Measurements from ENCODE around the gene ARHGEF4. TPM values are rescaled to one million over a fixed set of nuclear protein-coding genes. Genes with fewer than 3 reads are reported as not detected.

The ARHGEF4 gene
- total RNA-seq, 3 donors from 2014 or later, result 0.94 to 14.0 (median 1.5) TPM

DNA sequence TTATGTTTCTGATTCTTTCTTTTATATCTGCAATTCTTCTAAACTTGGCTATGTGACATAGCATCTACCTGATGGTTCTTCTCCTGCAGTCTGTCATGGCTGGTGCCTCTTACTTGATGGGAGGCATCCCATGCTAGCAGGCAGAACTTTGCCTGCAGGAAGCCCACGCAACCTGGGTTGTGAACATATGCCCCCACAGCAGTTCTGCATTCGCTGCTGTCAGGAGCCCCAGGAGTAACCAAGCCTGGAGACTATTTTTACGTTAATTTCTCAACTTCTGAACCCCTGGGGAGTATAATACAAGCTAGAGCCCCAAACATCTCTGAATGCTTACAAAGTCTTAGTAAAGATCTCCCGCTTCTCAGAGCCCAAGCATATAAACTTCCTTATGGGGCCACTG lies 244.5 kb downstream of the ARHGEF4 start:
- TF ChIP-seq, protein P1, sequence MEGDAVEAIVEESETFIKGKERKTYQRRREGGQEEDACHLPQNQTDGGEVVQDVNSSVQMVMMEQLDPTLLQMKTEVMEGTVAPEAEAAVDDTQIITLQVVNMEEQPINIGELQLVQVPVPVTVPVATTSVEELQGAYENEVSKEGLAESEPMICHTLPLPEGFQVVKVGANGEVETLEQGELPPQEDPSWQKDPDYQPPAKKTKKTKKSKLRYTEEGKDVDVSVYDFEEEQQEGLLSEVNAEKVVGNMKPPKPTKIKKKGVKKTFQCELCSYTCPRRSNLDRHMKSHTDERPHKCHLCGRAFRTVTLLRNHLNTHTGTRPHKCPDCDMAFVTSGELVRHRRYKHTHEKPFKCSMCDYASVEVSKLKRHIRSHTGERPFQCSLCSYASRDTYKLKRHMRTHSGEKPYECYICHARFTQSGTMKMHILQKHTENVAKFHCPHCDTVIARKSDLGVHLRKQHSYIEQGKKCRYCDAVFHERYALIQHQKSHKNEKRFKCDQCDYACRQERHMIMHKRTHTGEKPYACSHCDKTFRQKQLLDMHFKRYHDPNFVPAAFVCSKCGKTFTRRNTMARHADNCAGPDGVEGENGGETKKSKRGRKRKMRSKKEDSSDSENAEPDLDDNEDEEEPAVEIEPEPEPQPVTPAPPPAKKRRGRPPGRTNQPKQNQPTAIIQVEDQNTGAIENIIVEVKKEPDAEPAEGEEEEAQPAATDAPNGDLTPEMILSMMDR (IDR thresholded peaks at IDR 0.05), result no peak
- peaks cover 1% of the 10 kb centered on the region for H3K4me1 ChIP-seq (ENCODE audit: low read depth)
- no peak for ATAC-seq
- H3K36me3 ChIP-seq (ENCODE audit: low read depth), result peaks cover 8% of the 10 kb centered on the region
- intact Hi-C loops (cut with DNase I, micrococcal nuclease), result no loop called here
- H3K9me3 ChIP-seq, result no peaks in the 10 kb centered on the region
- DNase-seq, result no peak
- H3K4me3 ChIP-seq, result no peak overlapping the region

DNA sequence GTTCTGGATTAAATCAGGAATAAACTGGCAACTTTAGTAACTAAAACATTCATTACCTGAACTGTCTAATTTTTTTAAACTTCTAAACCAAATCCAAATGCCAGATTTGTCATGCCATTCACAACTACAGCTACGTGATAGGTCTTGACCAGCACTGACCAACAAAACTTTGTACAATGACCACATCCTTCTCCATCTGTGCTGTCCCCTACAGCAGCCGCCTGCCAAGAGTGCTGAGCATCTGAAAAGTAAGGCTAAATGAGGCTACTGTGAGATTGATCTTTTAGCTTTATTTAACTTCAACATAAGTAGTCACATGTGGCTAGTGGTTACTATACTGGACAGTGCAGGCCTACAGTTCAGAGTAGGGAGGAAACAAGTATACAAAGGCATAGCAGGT lies 248.9 kb downstream of the ARHGEF4 start:
- TF ChIP-seq, protein P1 (IDR thresholded peaks at IDR 0.05), result no peak
- no peaks in the 10 kb centered on the region for H3K9me3 ChIP-seq
- H3K36me3 ChIP-seq (ENCODE audit: low read depth), result peaks cover 15% of the 10 kb centered on the region
- H3K4me1 ChIP-seq (ENCODE audit: low read depth), result peaks cover 5% of the 10 kb centered on the region
- ATAC-seq, result no peak
- intact Hi-C loops (cut with DNase I, micrococcal nuclease), result no loop called here
- DNase-seq, result no peak
- no peak overlapping the region for H3K4me3 ChIP-seq

DNA sequence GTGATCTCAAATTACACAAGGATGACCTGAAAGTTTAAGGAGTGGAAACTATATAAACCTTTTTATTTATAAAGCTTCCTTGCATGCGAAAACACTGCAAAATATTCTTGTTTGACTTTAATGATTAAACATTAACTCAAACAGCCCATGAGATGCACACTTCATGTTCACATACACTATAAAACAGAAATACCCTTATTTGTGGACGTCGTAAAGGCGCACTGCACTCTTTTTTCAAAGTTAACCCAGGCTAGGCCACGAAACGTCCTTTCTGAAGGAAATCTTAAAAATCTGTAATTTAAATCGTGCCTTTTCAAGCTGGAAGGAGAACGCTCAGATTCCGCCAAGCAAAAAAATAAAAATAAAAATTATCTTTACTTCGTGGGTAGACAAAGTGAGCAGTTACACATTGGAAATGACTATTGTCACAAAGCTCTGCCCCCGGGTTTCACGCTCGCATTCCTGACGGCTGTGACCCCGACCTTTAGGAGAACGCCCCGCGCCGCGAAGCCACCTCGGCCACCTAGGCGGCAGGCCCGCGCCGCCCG lies 255.8 kb downstream of the ARHGEF4 start:
- ATAC-seq (peak; percentile 40), DNase-seq (peak in 1 of 3 donors; percentile 40)
- Histone ChIP-seq H3K9me3 (no peaks in the 10 kb centered on the region), H3K4me1 (ENCODE audit: low read depth) (peaks cover 17% of the 10 kb centered on the region), H3K4me3 (peak overlapping the region; percentile 61), H3K36me3 (ENCODE audit: low read depth) (peaks cover 10% of the 10 kb centered on the region)
- intact Hi-C loops (cut with DNase I, micrococcal nuclease), result no loop called here
- TF ChIP-seq, protein P1 (IDR thresholded peaks at IDR 0.05), result no peak

DNA sequence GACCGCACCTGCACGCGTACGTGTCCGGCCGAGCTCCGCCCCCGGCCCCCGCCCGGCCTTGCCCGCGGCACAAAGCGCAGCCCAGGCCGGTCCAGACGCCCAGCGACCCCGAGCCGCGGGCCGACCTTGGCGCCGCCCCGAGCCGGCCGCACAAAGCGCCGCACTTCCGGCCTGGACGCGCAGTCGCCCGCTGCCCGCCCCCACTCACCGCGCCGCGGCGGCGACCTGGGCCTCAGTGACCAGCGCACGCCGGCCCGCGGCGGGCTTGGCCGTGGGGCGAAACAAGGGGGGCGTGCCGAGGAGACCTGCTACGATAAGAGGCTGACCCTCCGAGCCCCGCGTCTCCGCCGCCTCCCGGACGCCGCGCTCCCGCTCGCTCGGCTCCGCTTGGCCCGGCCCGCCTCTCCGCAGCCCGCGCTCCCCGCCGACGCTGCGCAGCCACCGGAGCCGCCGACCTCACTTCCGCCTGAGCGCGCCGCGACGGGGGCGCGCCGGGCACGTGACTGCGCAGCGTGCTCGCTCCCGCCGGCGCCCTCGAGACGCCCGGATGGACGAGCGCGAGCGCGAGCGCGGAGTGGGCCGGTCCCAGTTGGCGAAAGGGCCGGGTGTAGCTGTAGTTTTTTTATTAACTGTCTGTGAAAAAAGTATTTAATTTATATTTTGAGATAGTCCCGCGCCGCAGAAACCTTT lies 256.4 kb downstream of the ARHGEF4 start, which contains the start of gene FAM168B:
FAM168B (minus strand) TSS at position 455 of the 690 bp plus-strand sequence. CDS start 10,814 bp downstream, outside the sequence.
- H3K36me3 ChIP-seq (ENCODE audit: low read depth), result peaks cover 7% of the 10 kb centered on the region
- H3K9me3 ChIP-seq, result no peaks in the 10 kb centered on the region
- H3K4me3 ChIP-seq, result peak within 1 kb of the TSS; percentile 61
- peak; percentile 91 to 95 (median 94) for DNase-seq
- peak; percentile 97 for ATAC-seq
- TF ChIP-seq, protein P1 (IDR thresholded peaks at IDR 0.05), result no peak
- intact Hi-C loops (cut with DNase I, micrococcal nuclease), result no loop called here
- peaks cover 17% of the 10 kb centered on the region for H3K4me1 ChIP-seq (ENCODE audit: low read depth)

DNA sequence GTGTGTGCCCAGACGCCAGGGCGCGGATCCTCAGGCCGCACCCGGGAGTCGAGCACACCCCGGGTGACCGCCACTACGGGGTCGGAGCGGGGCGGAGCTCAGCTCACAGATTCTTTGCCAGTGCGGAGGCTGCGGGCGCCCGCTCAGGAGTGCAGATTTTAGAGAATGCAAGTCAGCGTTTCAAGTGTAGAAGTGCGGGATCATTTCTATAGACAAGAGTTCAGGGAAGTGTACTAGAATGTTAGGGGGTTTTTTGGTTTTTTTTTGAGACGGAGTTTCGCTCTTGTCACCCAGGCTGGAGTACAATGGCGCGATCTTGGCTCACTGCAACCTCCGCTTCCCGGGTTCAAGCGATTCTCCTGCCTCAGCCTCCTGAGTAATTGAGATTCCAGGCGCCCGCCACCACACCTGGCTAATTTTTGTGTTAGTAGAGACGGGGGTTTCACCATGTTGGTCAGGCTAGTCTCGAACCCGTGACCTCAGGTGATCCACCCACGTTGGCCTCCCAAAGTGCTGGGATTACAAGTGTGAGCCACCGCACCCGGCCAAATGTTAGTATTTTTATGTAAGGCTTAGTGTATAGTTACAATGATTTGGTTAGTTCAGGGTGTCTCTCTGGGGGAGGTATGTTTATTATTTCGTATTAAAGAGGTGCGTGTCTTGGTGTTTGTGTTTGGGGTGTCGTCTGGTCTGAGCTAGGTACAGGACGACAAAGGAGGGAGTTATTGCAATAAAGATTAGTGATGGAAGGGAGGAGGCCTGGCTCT lies 257.2 kb downstream of the ARHGEF4 start:
- intact Hi-C loops (cut with DNase I, micrococcal nuclease), result no loop called here
- Histone ChIP-seq H3K36me3 (ENCODE audit: low read depth) (peaks cover 2% of the 10 kb centered on the region), H3K9me3 (no peaks in the 10 kb centered on the region), H3K4me1 (ENCODE audit: low read depth) (peaks cover 17% of the 10 kb centered on the region), H3K4me3 (peak overlapping the region; percentile 61)
- TF ChIP-seq, protein P1 (IDR thresholded peaks at IDR 0.05), result no peak
- DNase-seq (peak; percentile 41 to 61 (median 56)), ATAC-seq (peak; percentile 74)
